A204.1 (cell line): Measurements from ENCODE around the gene METTL26.

Experiments
- FAIRE-seq: peaks from 2 replicates; lab custom pipeline; 2012; peaks lifted over from hg19 to GRCh38; lab: Jason Lieb, UNC

METTL26 gene

GRCh38 chr16:595094-595528 lies 41.0 kb downstream of the METTL26 start:
- no peak for FAIRE-seq

- no peak for FAIRE-seq
Observed at GRCh38 chr16:593807-594206, 42.3 kb downstream of the METTL26 start.

- no peak for FAIRE-seq
Observed at GRCh38 chr16:593406-593805, 42.7 kb downstream of the METTL26 start.

GRCh38 chr16:592518-593306 lies 43.4 kb downstream of the METTL26 start:
- FAIRE-seq = no peak

GRCh38 chr16:591892-592517 lies 44.1 kb downstream of the METTL26 start:
- no peak for FAIRE-seq

- no peak for FAIRE-seq
Observed at GRCh38 chr16:591231-591630, 44.9 kb downstream of the METTL26 start.

GRCh38 chr16:590815-591200 lies 45.3 kb downstream of the METTL26 start:
- FAIRE-seq = no peak

- FAIRE-seq = no peak
Observed at GRCh38 chr16:590188-590814, 45.8 kb downstream of the METTL26 start.

- FAIRE-seq = no peak
Observed at GRCh38 chr16:589658-590187, 46.4 kb downstream of the METTL26 start, which contains the start of gene RAB40C. TSS of gene RAB40C (plus strand) at chr16:590066. CDS start at chr16:590292, 226 bp downstream.

- no peak for FAIRE-seq
Observed at GRCh38 chr16:588889-589657, 47.0 kb downstream of the METTL26 start.

- FAIRE-seq = no peak
Observed at GRCh38 chr16:588639-588888, 47.5 kb downstream of the METTL26 start.

GRCh38 chr16:586645-587590 lies 49.2 kb downstream of the METTL26 start:
- FAIRE-seq = no peak

- no peak for FAIRE-seq
Observed at GRCh38 chr16:586047-586644, 50.0 kb downstream of the METTL26 start.

- no peak for FAIRE-seq
Observed at GRCh38 chr16:585351-585750, 50.8 kb downstream of the METTL26 start.
